HG02798 (cell line): Measurements from ENCODE around the gene MAT2B.

Experiments
- ATAC-seq: cut with Tn5 transposase; IDR thresholded peaks from one replicate; pipeline ENCODE4 v1.9.1; 2021; ENCODE audit warnings: mild to moderate bottlenecking; ENCODE audit not compliant: unreplicated experiment, poor library complexity

The MAT2B gene

DNA sequence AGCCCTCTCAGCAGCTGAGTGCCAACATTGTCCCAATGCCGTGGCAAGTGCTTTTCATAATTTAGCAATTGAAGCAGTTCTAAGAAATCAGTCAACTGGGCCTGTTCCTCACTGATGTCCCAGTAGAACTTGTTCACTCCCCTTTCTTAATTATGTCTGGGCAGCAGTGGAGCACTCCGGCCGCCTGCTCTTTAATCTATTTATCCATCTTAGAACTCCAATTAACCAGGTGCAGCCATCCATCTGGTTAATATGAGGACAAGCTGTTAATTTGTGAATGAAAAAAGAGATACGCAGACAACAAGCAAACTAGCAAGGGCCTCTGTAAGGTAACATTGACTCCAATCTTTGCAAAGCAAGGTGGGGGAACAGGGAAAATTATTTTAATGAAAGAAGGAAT lies 39.4 kb downstream of the MAT2B start:
- ATAC-seq: no peak

DNA sequence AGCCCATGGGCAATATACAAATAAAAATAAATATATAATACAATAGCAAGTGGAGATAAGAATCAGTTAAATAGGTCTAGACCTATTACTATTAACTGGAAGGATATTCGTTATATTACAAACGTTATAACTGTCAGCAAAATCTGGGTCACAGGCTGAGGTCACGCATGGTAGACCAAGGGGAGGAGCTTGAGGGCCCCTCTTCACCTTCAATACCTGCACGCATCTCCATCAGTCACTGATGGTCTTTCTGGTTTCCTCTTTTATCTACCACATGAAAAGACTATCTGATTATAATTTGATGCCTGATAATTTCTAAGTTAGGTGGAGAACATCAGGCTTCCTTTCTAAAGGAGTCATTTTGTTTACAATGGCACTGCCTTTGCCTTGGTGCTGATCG lies 43.2 kb downstream of the MAT2B start:
- ATAC-seq: no peak

DNA sequence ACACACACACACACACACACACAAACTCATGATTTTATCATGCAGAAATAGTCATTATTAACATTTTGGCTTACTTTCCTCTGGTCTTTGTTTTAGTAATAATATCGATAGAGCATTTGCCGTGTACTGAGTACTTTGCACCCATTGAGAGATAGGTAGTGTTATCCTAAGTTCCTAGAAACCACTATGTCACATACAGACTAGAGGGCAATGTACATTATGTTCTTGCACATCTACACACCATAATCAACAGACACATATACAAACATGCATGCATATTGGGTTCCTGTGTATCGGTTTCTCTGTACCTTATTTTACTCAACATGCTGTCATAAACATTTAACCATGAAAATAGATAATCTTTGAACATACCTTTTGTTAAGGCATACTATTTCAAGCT lies 45.7 kb downstream of the MAT2B start:
- no peak for ATAC-seq

DNA sequence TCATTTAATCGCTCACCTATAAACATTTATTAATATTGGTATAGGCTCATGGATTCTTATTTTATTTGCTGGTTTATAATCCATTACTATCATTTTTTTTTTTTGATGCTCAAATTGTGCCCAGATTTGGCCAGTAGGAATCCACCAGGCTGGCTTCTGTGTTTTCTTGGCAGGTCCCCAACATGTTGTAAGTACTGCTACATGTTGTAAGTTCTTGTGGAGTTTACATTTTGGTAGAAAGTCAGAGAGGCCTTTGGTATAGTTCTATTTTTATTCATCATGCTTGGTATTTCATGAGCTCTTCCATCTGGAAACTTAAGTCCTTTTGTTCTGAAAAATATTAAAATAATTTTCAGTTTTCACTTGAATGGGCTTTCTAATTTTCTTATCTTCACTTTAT lies 47.1 kb downstream of the MAT2B start:
- ATAC-seq: no peak

DNA sequence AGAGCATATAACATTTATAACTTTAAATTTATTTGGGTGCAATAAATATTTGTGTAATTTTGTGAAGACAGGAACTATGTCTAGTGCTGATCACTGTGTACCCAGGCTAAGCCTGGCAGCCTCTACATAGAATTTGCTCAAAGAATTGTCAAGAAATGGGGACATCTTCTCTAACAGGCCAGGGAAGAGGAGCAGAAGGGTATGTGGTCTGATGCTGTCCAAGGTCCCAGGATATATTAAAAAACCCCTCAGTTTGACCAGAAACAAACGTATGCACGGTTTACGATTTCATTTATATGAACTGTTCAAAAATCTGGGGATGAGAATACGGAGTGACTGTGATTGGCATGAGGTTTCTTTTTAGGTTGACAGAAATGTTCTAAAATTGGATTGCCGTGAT lies 55.9 kb downstream of the MAT2B start:
- ATAC-seq: no peak

DNA sequence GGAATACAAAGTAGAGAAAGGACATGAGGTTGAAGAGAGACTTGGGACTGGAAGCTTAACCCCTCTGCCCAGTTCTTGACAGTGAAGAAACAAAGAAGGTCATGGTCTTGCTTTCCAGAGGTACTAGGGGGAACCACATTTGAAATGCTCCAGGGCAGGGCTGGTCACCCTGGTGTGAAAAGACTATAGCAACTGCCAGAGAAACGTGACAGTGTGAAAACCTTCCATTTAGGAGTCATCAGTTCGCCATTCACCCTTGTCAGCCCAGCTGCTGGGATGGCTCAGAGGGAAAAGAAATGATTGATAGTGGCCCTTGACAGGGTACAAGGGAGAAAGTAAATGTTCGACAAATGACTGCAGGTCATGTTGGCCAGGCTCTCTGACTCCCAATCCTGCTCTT lies 56.7 kb downstream of the MAT2B start:
- no peak for ATAC-seq

DNA sequence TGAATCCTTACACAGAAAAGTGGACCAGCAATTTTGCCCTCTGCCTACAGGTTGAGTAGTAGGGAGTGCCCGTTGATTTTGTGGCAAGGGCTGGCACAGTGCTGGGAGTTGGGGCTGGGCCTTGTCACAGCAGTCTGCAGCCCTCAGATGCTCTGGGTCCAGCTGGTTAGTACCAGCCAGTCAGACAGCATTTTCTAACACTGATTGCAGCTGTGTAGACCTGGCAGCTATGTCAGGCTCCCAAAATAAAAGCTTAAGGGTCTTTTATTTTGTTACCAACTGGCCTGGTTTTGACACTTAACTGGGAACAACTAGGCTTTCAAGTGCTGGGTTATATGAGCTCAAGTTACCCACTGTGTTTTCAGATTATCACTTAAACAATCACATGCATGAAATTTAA lies 57.7 kb downstream of the MAT2B start:
- no peak for ATAC-seq

DNA sequence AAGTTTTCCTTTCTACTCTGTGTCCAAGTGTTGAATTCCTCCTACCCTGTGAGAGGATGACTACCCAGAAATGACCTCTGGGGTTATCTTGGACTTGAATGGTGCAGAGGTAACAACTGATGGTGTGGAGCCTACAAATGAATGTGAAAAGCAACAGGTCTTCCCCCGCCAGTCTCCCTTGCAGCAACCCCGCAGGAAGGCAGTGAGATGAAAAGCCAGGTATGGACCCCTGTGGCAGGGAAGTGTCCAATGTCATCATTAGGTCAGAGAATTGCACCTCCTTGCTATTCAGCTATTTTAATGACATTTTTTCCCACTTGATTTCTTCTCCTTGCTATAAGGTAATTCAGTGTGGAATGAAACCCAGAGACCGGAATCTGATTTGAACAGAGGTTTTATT lies 58.5 kb downstream of the MAT2B start:
- ATAC-seq: no peak

DNA sequence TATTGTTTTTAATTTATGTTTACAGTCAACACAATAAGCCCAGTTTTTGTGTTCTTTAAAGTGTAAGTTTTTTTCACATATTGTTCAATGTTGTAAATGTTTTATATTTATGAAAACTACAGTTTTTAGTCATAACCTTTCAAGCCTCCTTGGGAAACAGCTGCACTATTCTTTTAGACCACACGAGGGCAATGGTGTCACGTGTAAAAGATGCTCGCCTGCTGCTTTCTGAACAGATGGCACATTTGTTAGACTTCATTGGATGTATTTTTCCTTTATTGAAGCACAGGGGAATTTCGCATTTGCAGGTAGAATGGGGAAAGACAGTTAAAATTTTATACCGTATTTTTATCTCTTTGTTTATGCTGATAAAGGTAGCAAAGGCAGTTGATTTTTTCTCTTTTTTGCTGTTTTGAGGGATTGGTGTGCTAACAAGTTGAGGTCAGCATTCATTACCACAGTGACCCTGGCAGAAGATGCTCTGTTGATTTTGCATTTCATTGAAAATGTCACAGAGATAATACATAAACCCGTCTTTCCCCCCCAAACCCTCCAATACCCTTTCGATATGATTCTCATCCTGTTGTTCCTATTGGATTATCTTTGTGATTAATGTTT lies 59.0 kb downstream of the MAT2B start:
- peak; percentile 48 for ATAC-seq

DNA sequence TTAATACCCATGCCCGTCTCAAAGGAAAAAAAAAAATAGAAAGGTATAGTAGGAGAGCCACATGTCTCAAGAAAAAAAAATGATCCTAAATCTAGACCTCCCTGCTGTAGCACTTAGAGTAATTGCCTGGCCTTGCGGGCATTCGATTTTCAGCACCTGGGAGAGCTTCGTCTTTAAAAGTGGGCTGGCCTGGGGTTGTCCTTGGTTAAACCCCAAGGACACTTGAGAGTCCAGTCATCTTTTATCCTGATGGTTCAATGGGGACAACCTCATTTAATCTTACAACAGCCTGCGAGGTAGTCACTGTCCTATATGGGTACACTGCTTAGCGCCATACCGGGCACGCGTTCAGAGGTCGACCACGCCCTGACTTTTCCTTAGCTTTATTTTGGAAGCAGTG lies 60.1 kb downstream of the MAT2B start:
- peak; percentile 0 for ATAC-seq

DNA sequence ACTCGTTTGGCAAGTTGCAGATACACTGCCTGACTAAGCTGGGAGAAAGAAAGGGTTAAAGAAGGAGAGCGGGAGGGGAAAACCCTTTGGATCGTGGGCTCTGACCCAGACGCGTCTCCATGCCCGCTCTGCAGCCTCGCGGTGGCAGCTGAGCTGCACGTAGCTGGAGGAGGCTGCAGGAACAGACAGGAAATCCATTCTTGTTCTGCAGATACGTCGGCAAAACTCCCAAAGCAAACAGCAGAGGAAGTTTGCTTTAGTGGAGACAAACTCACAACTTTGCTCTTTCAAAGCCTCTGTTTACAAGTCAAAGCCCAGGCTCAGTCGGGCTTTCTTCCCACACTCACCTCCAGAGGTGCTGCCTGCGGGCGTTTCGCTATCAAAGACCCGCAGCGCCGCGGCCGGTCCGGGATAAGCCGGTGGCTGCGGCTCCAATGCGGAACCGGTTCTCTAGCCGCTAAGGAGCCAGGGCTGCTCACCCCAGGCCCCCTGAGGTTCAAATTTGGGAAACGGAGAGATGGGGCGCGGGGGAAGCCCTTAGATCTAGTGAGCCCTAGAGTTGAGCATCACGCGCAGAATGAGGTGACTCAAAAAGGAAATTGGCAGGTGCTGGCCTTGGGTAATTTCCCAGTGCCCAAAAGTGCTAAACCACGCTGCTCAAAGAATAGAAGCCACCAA lies 60.7 kb downstream of the MAT2B start:
- peak; percentile 77 for ATAC-seq

DNA sequence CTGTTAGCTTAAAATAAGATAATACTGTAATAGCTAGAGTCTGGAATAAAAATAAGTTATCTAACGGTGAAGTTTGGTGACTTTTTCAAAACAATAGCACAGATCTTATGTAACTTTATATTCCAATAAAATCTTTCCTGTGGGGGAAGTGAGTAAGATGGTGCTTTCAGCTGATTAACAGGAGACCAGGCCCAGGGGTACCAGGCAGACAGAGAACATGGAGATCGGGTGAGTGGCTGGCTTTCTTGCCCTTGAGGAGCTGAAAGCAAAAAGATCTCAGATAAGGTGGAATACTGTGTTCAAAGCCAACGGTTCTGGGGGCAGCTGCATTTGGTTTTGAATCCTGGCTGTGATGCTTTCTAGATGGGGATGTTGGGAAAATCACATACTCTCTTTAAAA lies 61.3 kb downstream of the MAT2B start:
- ATAC-seq: no peak

DNA sequence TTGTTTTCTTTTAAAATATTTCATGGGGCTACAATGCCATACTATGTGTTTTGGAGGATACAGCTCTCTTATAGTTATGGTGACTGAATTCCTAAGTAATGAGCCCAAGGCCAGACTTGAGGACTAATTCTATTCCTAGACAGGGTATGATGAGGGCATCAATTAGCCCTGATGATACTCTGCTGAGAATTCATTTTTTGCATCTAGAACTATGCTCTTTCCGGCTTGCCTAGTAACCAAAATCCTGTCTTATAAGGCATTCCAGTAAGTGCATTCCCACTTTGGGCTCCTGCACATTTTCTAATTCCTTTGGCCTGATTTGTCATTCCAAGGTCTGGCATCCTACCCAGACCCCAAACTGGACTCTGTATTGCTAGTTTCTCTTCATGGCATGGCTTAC lies 62.4 kb downstream of the MAT2B start:
- no peak for ATAC-seq
